H1 (cell line): ENCODE data around the gene DOCK3. TPM values are rescaled to one million over a fixed set of nuclear protein-coding genes. Genes with fewer than 3 reads are reported as not detected.

Experiments
- CTCF ChIA-PET: fragments of 300-600 bp; sonication (Branson Sonifier 250); formaldehyde crosslinking; loops from one replicate; lab custom pipeline; 2021; ENCODE audit not compliant: partially characterized antibody; lab: Charles Lee
- POLR2A ChIA-PET: fragments of 300-600 bp; sonication (Branson Sonifier 250); formaldehyde crosslinking; loops from one replicate; lab custom pipeline; 2021; ENCODE audit warnings: inconsistent platforms; ENCODE audit not compliant: partially characterized antibody; lab: Charles Lee
- DNase-seq, 2 experiments: peaks; one replicate each; pipeline versions ENCODE4 v3.0.0 to v3.0.0-alpha.2; 2010 to 2022; ENCODE audit warnings: low spot score in 2 of 2, low read depth in 1 of 2, mixed read lengths in 1 of 2
- FAIRE-seq: peaks from 2 replicates; lab custom pipeline; 2011; peaks lifted over from hg19 to GRCh38; lab: Jason Lieb, UNC
- H2AFZ ChIP-seq: 2 replicates; pipeline ENCODE4 v1.8.1; 2012; ENCODE audit warnings: low read length, inconsistent platforms
- H2AK5ac ChIP-seq: 2 replicates; pipeline ENCODE4 v1.6.1; 2013; ENCODE audit warnings: low read depth, low read length
- H2BK120ac ChIP-seq: replicated peaks from 2 replicates; pipeline ENCODE3; 2013; ENCODE audit warnings: low read depth, low read length, inconsistent platforms
- H2BK12ac ChIP-seq: 2 replicates; pipeline ENCODE4 v1.6.1; 2013; ENCODE audit warnings: low read depth, low read length
- H2BK15ac ChIP-seq: 2 replicates; pipeline ENCODE4 v1.6.1; 2013; ENCODE audit warnings: low read length
- H2BK20ac ChIP-seq: 2 replicates; pipeline ENCODE4 v1.6.1; 2013; ENCODE audit warnings: low read length
- H2BK5ac ChIP-seq: 2 replicates; pipeline ENCODE4 v1.6.1; 2013; ENCODE audit warnings: low read depth, low read length
- H3K14ac ChIP-seq: 2 replicates; pipeline ENCODE4 v1.6.1; 2013; ENCODE audit warnings: inconsistent platforms; ENCODE audit not compliant: insufficient read length
- H3K18ac ChIP-seq: 2 replicates; pipeline ENCODE4 v1.6.1; 2013; ENCODE audit warnings: low read length; ENCODE audit errors: extremely low read depth
- H3K23ac ChIP-seq: 2 replicates; pipeline ENCODE4 v1.6.1; 2013; ENCODE audit warnings: inconsistent platforms; ENCODE audit not compliant: insufficient read length
- H3K23me2 ChIP-seq: 2 replicates; pipeline ENCODE4 v1.6.1; 2013; ENCODE audit warnings: low read depth, low read length
- H3K27ac ChIP-seq: 2 replicates; pipeline ENCODE4 v1.6.1; 2011; ENCODE audit warnings: low read depth, low read length, inconsistent platforms
- H3K27me3 ChIP-seq, 4 experiments: replicated peaks in 1 of 4; 1 replicate in 1 of 4; 2 replicates in 3 of 4; pipeline versions ENCODE4 v1.6.1 to v1.8.1; 2011 to 2013; ENCODE audit warnings: low read length in 3 of 4, mild to moderate bottlenecking in 3 of 4, inconsistent platforms in 2 of 4, mixed read lengths in 2 of 4, moderate library complexity in 1 of 4; ENCODE audit not compliant: control insufficient read depth in 3 of 4, insufficient read depth in 3 of 4; ENCODE audit errors: extremely low read depth in 1 of 4
- H3K36me3 ChIP-seq, 4 experiments: 2 replicates each; pipeline versions ENCODE4 v1.6.1 to v1.8.1; 2011 to 2013; ENCODE audit warnings: mild to moderate bottlenecking in 4 of 4, low read length in 3 of 4, moderate library complexity in 2 of 4, control low read depth in 1 of 4, inconsistent platforms in 1 of 4; ENCODE audit not compliant: insufficient read depth in 4 of 4, control insufficient read depth in 2 of 4
- H3K4ac ChIP-seq: replicated peaks from 2 replicates; pipeline ENCODE3; 2013; ENCODE audit warnings: low read length, low read depth, mixed read lengths, inconsistent platforms; ENCODE audit not compliant: insufficient read length
- H3K4me1 ChIP-seq, 4 experiments: replicated peaks in 1 of 4; 1 replicate in 1 of 4; 2 replicates in 3 of 4; pipeline versions ENCODE4 v1.6.1 to v1.8.1; 2011 to 2013; ENCODE audit warnings: low read length in 3 of 4, inconsistent platforms in 2 of 4, mixed read lengths in 1 of 4; ENCODE audit not compliant: insufficient read depth in 4 of 4, control insufficient read depth in 3 of 4
- H3K4me2 ChIP-seq, 2 experiments: 2 replicates each; pipeline versions ENCODE4 v1.6.1 to v1.8.1; 2011 to 2013; ENCODE audit warnings: low read depth in 2 of 2, low read length in 2 of 2, control low read depth in 1 of 2, inconsistent platforms in 1 of 2, mild to moderate bottlenecking in 1 of 2; ENCODE audit not compliant: insufficient read depth in 1 of 2
- H3K4me3 ChIP-seq, 4 experiments: fragments of 200-600, 300-600 bp in 1 of 4; sonication (generic), shearing (Covaris generic), sonication (Bioruptor Twin) in 1 of 4; 2 replicates each; pipeline versions ENCODE4 v1.5.1 to v1.8.1; 2011 to 2016; ENCODE audit warnings: low read length in 4 of 4, low read depth in 3 of 4, control low read depth in 2 of 4, inconsistent platforms in 2 of 4, mild to moderate bottlenecking in 2 of 4, mixed read lengths in 1 of 4, moderate library complexity in 1 of 4; ENCODE audit not compliant: insufficient read depth in 2 of 4; ENCODE audit errors: extremely low read depth in 1 of 4
- H3K56ac ChIP-seq: replicated peaks from 2 replicates; pipeline ENCODE3; 2013; ENCODE audit warnings: low read depth, mild to moderate bottlenecking, mixed read lengths, low read length, inconsistent platforms; ENCODE audit not compliant: insufficient read length
- H3K79me1 ChIP-seq: 2 replicates; pipeline ENCODE4 v1.6.1; 2013; ENCODE audit warnings: low read depth, low read length, control low read depth
- H3K79me2 ChIP-seq, 2 experiments: 2 replicates each; pipeline versions ENCODE4 v1.6.1 to v1.8.1; 2012 to 2013; ENCODE audit warnings: low read length in 2 of 2, mild to moderate bottlenecking in 2 of 2, inconsistent platforms in 1 of 2; ENCODE audit not compliant: insufficient read depth in 2 of 2, control insufficient read depth in 1 of 2
- H3K9ac ChIP-seq, 4 experiments: replicated peaks in 1 of 4; 1 replicate in 1 of 4; 2 replicates in 3 of 4; pipeline versions ENCODE4 v1.6.1 to v1.8.1; 2011 to 2013; ENCODE audit warnings: low read depth in 3 of 4, low read length in 3 of 4, control low read depth in 2 of 4, mild to moderate bottlenecking in 2 of 4, moderate library complexity in 2 of 4, inconsistent platforms in 1 of 4; ENCODE audit errors: extremely low read depth in 1 of 4
- H3K9me3 ChIP-seq, 2 experiments: 2 replicates each; pipeline versions ENCODE4 v1.6.1 to v1.8.1; 2012 to 2013; ENCODE audit warnings: mild to moderate bottlenecking in 2 of 2, moderate library complexity in 2 of 2, control low read depth in 1 of 2, inconsistent platforms in 1 of 2, low read depth in 1 of 2, low read length in 1 of 2, mixed read lengths in 1 of 2; ENCODE audit not compliant: insufficient read depth in 2 of 2
- H4K20me1 ChIP-seq, 2 experiments: replicated peaks in 1 of 2; 2 replicates each; pipeline versions ENCODE3 to v1.8.1; 2011 to 2013; ENCODE audit warnings: inconsistent platforms in 2 of 2, low read length in 2 of 2, mild to moderate bottlenecking in 1 of 2; ENCODE audit not compliant: insufficient read depth in 2 of 2, control insufficient read depth in 1 of 2
- H4K5ac ChIP-seq: 2 replicates; pipeline ENCODE4 v1.6.1; 2013; ENCODE audit warnings: low read length, low read depth, mixed read lengths, inconsistent platforms; ENCODE audit not compliant: insufficient read length
- H4K8ac ChIP-seq: 2 replicates; pipeline ENCODE4 v1.8.0; 2013; ENCODE audit warnings: mild to moderate bottlenecking, moderate library complexity, low read length, inconsistent platforms; ENCODE audit not compliant: insufficient read depth; ENCODE audit errors: extremely low read depth
- H4K91ac ChIP-seq: replicated peaks from 2 replicates; pipeline ENCODE3; 2013; ENCODE audit warnings: low read length, mixed read lengths, inconsistent platforms; ENCODE audit not compliant: insufficient read length
- BACH1 ChIP-seq: IDR thresholded peaks from 2 replicates; pipeline ENCODE4 v1.6.1; 2012; ENCODE audit warnings: low read length, improper control_type of control experiment
- CBX8 ChIP-seq: fragments of 300-800, 300-1000 bp; sonication (generic); IDR thresholded peaks from 2 replicates; pipeline ENCODE4 v1.7.1; 2016; ENCODE audit warnings: low read depth, low read length, borderline replicate concordance
- CEBPB ChIP-seq: IDR thresholded peaks from 2 replicates; pipeline ENCODE4 v1.6.1; 2012; ENCODE audit warnings: low read depth, low read length
- CREB1 ChIP-seq: IDR thresholded peaks from 2 replicates; pipeline ENCODE4 v1.6.1; 2012; ENCODE audit warnings: inconsistent platforms
- GABPA ChIP-seq: IDR thresholded peaks from 2 replicates; pipeline ENCODE4 v1.6.1; 2011; ENCODE audit warnings: mild to moderate bottlenecking, low read length, moderate library complexity, borderline replicate concordance; ENCODE audit not compliant: insufficient read depth
- JUND ChIP-seq: IDR thresholded peaks from 2 replicates; pipeline ENCODE4 v1.6.1; 2011; ENCODE audit warnings: mild to moderate bottlenecking, improper control_type of control experiment, low read length
- MAX ChIP-seq: IDR thresholded peaks from 2 replicates; pipeline ENCODE4 v1.6.1; 2012; ENCODE audit warnings: inconsistent platforms
- NRF1 ChIP-seq: IDR thresholded peaks from 2 replicates; pipeline ENCODE4 v1.6.1; 2011; ENCODE audit warnings: mild to moderate bottlenecking, low read depth, low read length, improper control_type of control experiment
- POU5F1 ChIP-seq: IDR thresholded peaks from 2 replicates; pipeline ENCODE4 v1.6.1; 2011; ENCODE audit warnings: low read depth, mild to moderate bottlenecking, low read length, moderate library complexity
- RFX5 ChIP-seq: IDR thresholded peaks from 2 replicates; pipeline ENCODE4 v1.6.1; 2011; ENCODE audit warnings: low read depth, low read length, improper control_type of control experiment, borderline replicate concordance
- SIRT6 ChIP-seq: IDR thresholded peaks from one replicate; pipeline ENCODE4 v1.7.1; 2012; ENCODE audit warnings: low read length, inconsistent platforms
- SP1 ChIP-seq: IDR thresholded peaks from 2 replicates; pipeline ENCODE4 v1.6.1; 2011; ENCODE audit warnings: low read depth, low read length
- ZNF274 ChIP-seq: IDR thresholded peaks from 2 replicates; pipeline ENCODE4 v1.7.0; 2012; ENCODE audit warnings: low read length, borderline replicate concordance; ENCODE audit errors: extremely low read depth
- WGBS, 2 experiments: shearing (Covaris generic) in 1 of 2; methylation state at CpG; one replicate each; pipeline versions ENCODE4 v1.1.6 to v1.1.7; 2013 to 2015; ENCODE audit warnings: low lambda C conversion rate in 2 of 2, mixed read lengths in 2 of 2, inconsistent platforms in 1 of 2, low coverage in 1 of 2, missing lambda C conversion rate in 1 of 2; ENCODE audit not compliant: insufficient replicate concordance in 2 of 2, insufficient coverage in 1 of 2, insufficient read length in 1 of 2; ENCODE audit errors: extremely low coverage in 1 of 2, missing lambda C conversion rate in 1 of 2; 5-methylcytosine and 5-hydroxymethylcytosine counted together
- polyA plus RNA-seq, 7 experiments: library from polyadenylated mRNA; depleted of rRNA in 3 of 7; stranded (reverse) in 5 of 7; unstranded in 2 of 7; fragments of >200 nt in 5 of 7; fragments of 200-250 nt in 2 of 7; gene quantifications; 1 replicate in 5 of 7; 2 replicates in 1 of 7; 4 replicates in 1 of 7; pipeline versions ENCODE4 v1.2.1 to v1.2.3, GENCODE V29; 2011 to 2013; ENCODE audit warnings: missing spikeins in 2 of 7, mixed read lengths in 2 of 7
- total RNA-seq: library from RNA; stranded (reverse); fragmentation: NEBNext Ultra II Directional; extraction: Animal tissue kit (Norgen Biotek cat#: 25700); gene quantifications from 2 replicates; pipeline ENCODE4 v1.2.1, GENCODE V29; 2021
- TF ChIP-seq, protein P1 (sequence below): IDR thresholded peaks from 2 replicates; pipeline ENCODE4 v1.6.1; 2012; ENCODE audit warnings: low read length, inconsistent platforms

The DOCK3 gene
- total and polyA plus RNA-seq, 2 of the 8 experiments (the other 6 are each of a cell fraction or from before 2014, with no cell fraction given): 2.7 to 5.0 TPM

DNA sequence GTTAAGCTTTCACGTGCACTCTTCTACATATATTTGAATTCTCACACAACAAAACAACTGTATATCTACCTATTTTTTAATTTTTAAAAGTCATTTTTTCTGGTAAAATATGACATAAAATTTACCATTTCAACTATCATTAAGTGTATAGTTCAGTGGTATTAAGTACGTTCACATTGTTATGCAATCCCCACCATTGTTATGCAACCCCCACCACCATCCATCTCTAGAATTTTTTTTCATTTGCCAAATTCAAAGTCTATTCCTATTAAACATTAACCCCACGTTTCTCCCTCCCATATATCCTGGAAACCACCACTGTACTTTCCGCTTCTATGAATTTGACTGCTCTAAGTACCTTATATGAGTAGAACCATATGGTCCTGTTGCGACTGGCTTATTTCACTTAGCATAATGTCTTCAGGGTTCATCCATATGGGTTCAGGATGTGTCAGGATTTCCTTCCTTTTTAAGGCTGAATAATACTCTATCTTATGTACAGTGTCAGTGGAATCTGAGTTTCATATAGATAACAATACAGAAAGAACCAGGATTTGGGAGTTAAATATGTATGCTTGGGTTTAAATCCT is 279.2 kb downstream of the DOCK3 start:
- TF ChIP-seq SIRT6 (no peak), GABPA (no peak), CEBPB (peak; percentile 75), POU5F1 (peak; percentile 75), BACH1 (no peak), SP1 (no peak), NRF1 (no peak), CREB1 (no peak), RFX5 (no peak), JUND (no peak), MAX (no peak), CBX8 (no peak), ZNF274 (no peak)
- TF ChIP-seq, protein P1, sequence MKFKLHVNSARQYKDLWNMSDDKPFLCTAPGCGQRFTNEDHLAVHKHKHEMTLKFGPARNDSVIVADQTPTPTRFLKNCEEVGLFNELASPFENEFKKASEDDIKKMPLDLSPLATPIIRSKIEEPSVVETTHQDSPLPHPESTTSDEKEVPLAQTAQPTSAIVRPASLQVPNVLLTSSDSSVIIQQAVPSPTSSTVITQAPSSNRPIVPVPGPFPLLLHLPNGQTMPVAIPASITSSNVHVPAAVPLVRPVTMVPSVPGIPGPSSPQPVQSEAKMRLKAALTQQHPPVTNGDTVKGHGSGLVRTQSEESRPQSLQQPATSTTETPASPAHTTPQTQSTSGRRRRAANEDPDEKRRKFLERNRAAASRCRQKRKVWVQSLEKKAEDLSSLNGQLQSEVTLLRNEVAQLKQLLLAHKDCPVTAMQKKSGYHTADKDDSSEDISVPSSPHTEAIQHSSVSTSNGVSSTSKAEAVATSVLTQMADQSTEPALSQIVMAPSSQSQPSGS: no peak
- Histone ChIP-seq H3K4me3 (no peak overlapping the region), H2AK5ac (no peak overlapping the region), H3K36me3 (no peaks in the 10 kb centered on the region), H3K18ac (no peak overlapping the region), H2BK15ac (no peak overlapping the region), H3K27ac (no peak overlapping the region), H2AFZ (no peak overlapping the region), H2BK20ac (no peak overlapping the region), H2BK120ac (no peak overlapping the region), H4K20me1 (no peaks in the 10 kb centered on the region), H3K56ac (no peak overlapping the region), H3K4ac (no peak overlapping the region), H3K14ac (no peak overlapping the region), H3K4me1 (peaks cover 0 to 4% (median 0%) of the 10 kb centered on the region in 4 experiments; a peak in 1 of 7 replicates), H4K5ac (no peak overlapping the region), H3K23ac (no peak overlapping the region), H3K79me1 (no peaks in the 10 kb centered on the region), H2BK12ac (no peak overlapping the region), H3K27me3 (no peaks in the 10 kb centered on the region), H4K8ac (no peak overlapping the region), H3K79me2 (no peaks in the 10 kb centered on the region), H4K91ac (no peak overlapping the region), H3K9ac (no peak overlapping the region), H3K4me2 (no peak overlapping the region), H3K23me2 (no peaks in the 10 kb centered on the region), H3K9me3 (no peaks in the 10 kb centered on the region; a peak in 1 of 4 replicates), H2BK5ac (no peak overlapping the region)
- ChIA-PET POLR2A (no interaction called here), CTCF (no interaction called here)
- DNase-seq: no peak
- 77 to 100% methylated on average over 1 to 5 of the region's 5 CpGs for WGBS, 2 experiments
- peak; percentile 36 for FAIRE-seq
